Adrenal gland (tissue), 12 donors: ENCODE measurements around the gene CD274. TPM values are rescaled to one million over a fixed set of nuclear protein-coding genes. Genes with fewer than 3 reads are reported as not detected.
"Not testable (repeated sequence)": the region's sequence is repeated elsewhere in the genome, so short reads cannot be mapped to it uniquely, and the experiment has no call there.

Experiments
- DNase-seq, 7 donors: peaks; one replicate each; pipeline ENCODE4 v3.0.0-alpha.2; 2019 to 2020
- H3K27ac ChIP-seq, 5 donors: fragments of 200-600 bp; sonication (generic) in 4 of 5; 1 replicate in 3 of 5; 2 replicates in 2 of 5; pipeline versions ENCODE4 v1.5.1 to v1.8.0; 2016 to 2020; ENCODE audit warnings: mild to moderate bottlenecking in 1 of 5
- H3K27me3 ChIP-seq: fragments of 200-600 bp; 2 replicates; pipeline ENCODE4 v1.8.0; 2021
- H3K36me3 ChIP-seq, 2 donors: fragments of 200-600 bp; replicated peaks in 1 of 2; 1 replicate in 1 of 2; 2 replicates in 1 of 2; pipeline versions ENCODE4 v1.5.1 to v1.8.0; 2018 to 2022
- H3K4me1 ChIP-seq, 2 donors: fragments of 200-600 bp; replicated peaks in 1 of 2; 1 replicate in 1 of 2; 2 replicates in 1 of 2; pipeline versions ENCODE4 v1.5.1 to v1.8.0; 2018 to 2021
- H3K4me3 ChIP-seq, 4 donors: fragments of 200-600 bp; sonication (generic) in 3 of 4; one replicate each; pipeline ENCODE4 v1.5.1; 2016 to 2018
- H3K9me3 ChIP-seq, 3 donors: fragments of 200-600 bp; sonication (generic) in 1 of 3; replicated peaks in 1 of 3; 1 replicate in 2 of 3; 2 replicates in 1 of 3; pipeline versions ENCODE4 v1.5.1 to v1.8.0; 2016 to 2021
- CTCF ChIP-seq, 6 experiments: fragments of 450-650 bp in 4 of 6; fragments of 200-600 bp in 2 of 6; sonication (generic) in 1 of 6; IDR thresholded peaks; 1 replicate in 5 of 6; 2 replicates in 1 of 6; pipeline versions ENCODE4 v1.5.1 to v1.8.0; 2016 to 2021; ENCODE audit warnings: antibody characterized with exemption in 6 of 6, mild to moderate bottlenecking in 2 of 6, moderate library complexity in 1 of 6
- POLR2A ChIP-seq, 2 donors: fragments of 450-650 bp; IDR thresholded peaks; one replicate each; pipeline ENCODE4 v1.6.1; 2017; ENCODE audit warnings: antibody characterized with exemption in 2 of 2, mild to moderate bottlenecking in 2 of 2, moderate library complexity in 1 of 2
- WGBS, 4 donors: extraction: QIAGEN DNeasy Blood & Tissue Kit in 2 of 4; methylation state at CpG; one replicate each; pipeline versions ENCODE4 v1.1.5 to v1.1.7; 2013 to 2017; 5-methylcytosine and 5-hydroxymethylcytosine counted together
- intact Hi-C, 2 donors: fragments of 100-400 bp; cut with DNase I; formaldehyde crosslinking; loops; one replicate each; pipeline versions ENCODE4 v1.14.1 to v1.15.0; 2022 to 2023
- polyA plus RNA-seq, 3 donors: library from polyadenylated mRNA; stranded (reverse); fragments of 200-250 nt in 2 of 3; fragments of 350-450 nt in 1 of 3; fragmentation: Illumina TruSeq in 1 of 3; extraction: RNeasy Lipid Tissue Mini Kit (QIAGEN cat#74804) in 1 of 3; gene quantifications; one replicate each; pipeline ENCODE4 v1.2.3, GENCODE V29; 2013 to 2014
- total RNA-seq, 9 donors: library from RNA; depleted of rRNA in 4 of 9; stranded (reverse); fragments of >200 nt in 4 of 9; fragments of 120-200 nt in 1 of 9; fragmentation: NEBNext Ultra II Directional in 1 of 9; extraction: Animal tissue kit (Norgen Biotek cat#: 25700) in 1 of 9; gene quantifications; one replicate each; pipeline versions ENCODE4 v1.1.0 to v1.2.4, GENCODE V29; 2013 to 2023
- donor health status: healthy with polysubstance abuse.
- donor health status: Bipolar disorder and iron deficiency.
- donor health status: DM: yes; HTN: yes; CAD: no.
- donor health status: DM: no; HTN: no; CAD: no.
- donor health status: DM: no; HTN: no; CAD: no.
- donor health status: DM: yes; HTN: yes; CAD: no.

The CD274 gene
- total and polyA plus RNA-seq, 12 donors = 0.66 to 5.8 (median 2.0) TPM

DNA sequence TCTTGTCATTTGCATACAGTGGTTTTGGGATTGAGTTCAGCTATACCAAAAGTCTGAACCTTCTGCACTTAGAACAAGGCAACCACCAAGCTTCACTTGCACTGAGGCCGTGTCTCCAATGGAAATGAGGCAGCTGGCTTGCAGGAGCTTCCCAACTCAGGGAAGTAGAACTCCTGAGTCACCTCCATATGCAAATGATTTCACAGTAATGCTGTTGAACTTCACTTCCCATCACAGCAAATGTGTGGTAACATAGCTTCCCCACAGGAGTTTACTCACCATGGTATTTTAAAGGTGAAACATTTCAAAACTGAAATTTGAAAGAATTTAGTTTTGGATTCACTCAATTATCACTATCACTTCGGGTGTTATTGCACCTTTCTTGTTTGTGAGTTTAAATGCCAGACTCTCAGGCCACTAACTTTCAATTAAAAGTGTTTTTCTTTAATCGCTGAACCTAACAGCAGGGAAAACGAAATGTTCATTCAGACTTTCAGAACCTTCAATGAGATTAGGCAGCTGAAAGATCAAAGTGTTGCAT, 9.0 kb downstream of the CD274 start:
- TF ChIP-seq POLR2A (IDR thresholded peaks at IDR 0.05) (no peak), CTCF (IDR thresholded peaks at IDR 0.05) (no peak)
- DNase-seq = no peak
- intact Hi-C loops = loop anchor here in 1 of 2 donors (10.0 kb wide), 1 partner anchor 135 kb away; no protein-coding TSS in a partner anchor
- no peak overlapping the region for H3K4me3 ChIP-seq
- no peaks in the 10 kb centered on the region for H3K4me1 ChIP-seq
- 84 to 90% (median 85%) methylated on average over 3 to 4 of the region's 4 CpGs for WGBS, 4 donors
- no peaks in the 10 kb centered on the region for H3K36me3 ChIP-seq
- no peaks in the 10 kb centered on the region for H3K9me3 ChIP-seq
- no peak overlapping the region for H3K27ac ChIP-seq
- H3K27me3 ChIP-seq = no peaks in the 10 kb centered on the region

DNA sequence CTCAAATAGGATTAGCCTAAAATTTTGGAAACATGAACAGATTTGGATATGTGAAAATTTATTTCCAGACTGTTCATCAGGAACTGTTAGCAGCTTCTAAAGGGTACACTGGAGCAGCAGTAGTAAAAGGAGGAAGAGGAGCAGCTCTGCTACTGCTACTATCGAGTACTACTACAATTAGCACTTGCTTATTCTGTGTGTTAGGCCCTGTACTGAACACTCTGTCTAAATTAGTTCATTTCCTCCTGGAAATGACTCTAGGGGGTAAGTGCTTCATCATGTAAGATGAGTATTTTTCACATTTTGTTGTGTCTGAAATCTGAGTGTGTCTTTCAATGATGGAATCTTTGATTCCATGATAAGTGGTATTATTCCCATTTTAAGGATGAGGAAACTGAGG, 9.8 kb downstream of the CD274 start:
- H3K9me3 ChIP-seq = no peaks in the 10 kb centered on the region
- H3K36me3 ChIP-seq = no peaks in the 10 kb centered on the region
- H3K27ac ChIP-seq = no peak overlapping the region
- no peaks in the 10 kb centered on the region for H3K4me1 ChIP-seq
- DNase-seq = no peak
- intact Hi-C loops = no loop called here
- WGBS, 4 donors = 79 to 100% (median 86%) methylated on average over 1 of the region's 1 CpG
- H3K4me3 ChIP-seq = no peak overlapping the region
- no peaks in the 10 kb centered on the region for H3K27me3 ChIP-seq
- no peak for TF ChIP-seq POLR2A (IDR thresholded peaks at IDR 0.05)
- no peak for TF ChIP-seq CTCF (IDR thresholded peaks at IDR 0.05)

DNA sequence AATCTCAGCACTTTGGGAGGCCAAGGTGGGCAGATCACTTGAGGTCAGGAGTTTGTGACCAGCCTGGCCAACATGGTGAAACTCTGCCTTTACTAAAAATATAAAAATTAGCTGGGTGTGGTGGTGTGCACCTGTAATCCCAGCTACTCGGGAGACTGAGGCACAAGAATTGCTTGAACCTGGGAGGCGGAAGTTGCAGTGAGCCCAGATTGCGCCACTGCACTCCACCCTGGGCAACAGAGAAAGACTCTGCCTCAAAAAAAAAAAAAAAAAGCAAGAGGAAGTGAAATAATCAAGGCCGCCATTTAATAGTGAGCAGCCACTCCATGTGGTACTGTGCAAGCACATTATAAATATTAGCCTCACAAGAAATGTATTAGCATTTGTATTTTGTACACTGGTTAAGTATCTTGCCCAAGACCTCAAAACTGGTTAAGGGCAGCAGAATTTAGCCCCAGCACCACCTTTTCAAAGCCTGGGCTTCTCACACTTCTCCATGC, 14.5 kb downstream of the CD274 start:
- H3K9me3 ChIP-seq, H3K36me3 ChIP-seq, intact Hi-C loops, H3K27ac ChIP-seq, H3K27me3 ChIP-seq, DNase-seq, H3K4me1 ChIP-seq, H3K4me3 ChIP-seq: not testable (repeated sequence)
- 71 to 92% (median 87%) methylated on average over 4 of the region's 4 CpGs for WGBS, 4 donors

DNA sequence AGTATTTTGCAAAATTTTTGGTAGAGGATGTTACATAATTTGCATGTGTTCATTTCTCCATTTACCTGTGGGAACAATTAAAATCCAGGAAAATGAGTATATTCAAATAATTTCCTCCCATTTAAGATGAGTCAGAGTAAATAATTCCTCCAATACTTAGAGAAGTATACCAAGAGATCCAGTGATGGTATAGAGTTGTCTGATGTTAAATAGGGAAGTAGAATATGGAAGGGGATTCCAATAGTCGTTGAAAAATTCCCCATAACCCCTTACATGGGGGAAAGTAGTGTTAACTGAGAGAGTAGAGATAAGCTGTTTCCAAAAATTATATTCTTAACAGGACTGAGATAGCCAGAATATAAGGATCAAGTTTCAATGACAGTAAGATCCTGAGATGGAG, 15.7 kb downstream of the CD274 start:
- Histone ChIP-seq H3K36me3 (no peaks in the 10 kb centered on the region), H3K9me3 (no peaks in the 10 kb centered on the region), H3K27me3 (no peaks in the 10 kb centered on the region), H3K4me3 (no peak overlapping the region), H3K4me1 (no peaks in the 10 kb centered on the region), H3K27ac (no peak overlapping the region)
- no peak for DNase-seq
- WGBS, 4 donors = 73 to 85% (median 76%) methylated on average over 1 of the region's 1 CpG
- no peak for TF ChIP-seq CTCF (IDR thresholded peaks at IDR 0.05)
- no peak for TF ChIP-seq POLR2A (IDR thresholded peaks at IDR 0.05)
- intact Hi-C loops = no loop called here

GRCh38 chr9:5466766-5467165, 16.4 kb downstream of the CD274 start:
- intact Hi-C loops = no loop called here
- H3K4me1 ChIP-seq = no peaks in the 10 kb centered on the region
- H3K36me3 ChIP-seq = no peaks in the 10 kb centered on the region
- no peak overlapping the region for H3K4me3 ChIP-seq
- DNase-seq = no peak
- no peaks in the 10 kb centered on the region for H3K9me3 ChIP-seq
- H3K27me3 ChIP-seq = no peaks in the 10 kb centered on the region
- TF ChIP-seq CTCF (IDR thresholded peaks at IDR 0.05) (no peak), POLR2A (IDR thresholded peaks at IDR 0.05) (no peak)
- WGBS, 4 donors = 63 to 73% (median 69%) methylated on average over 2 of the region's 2 CpGs
- no peak overlapping the region for H3K27ac ChIP-seq
